Left lung (tissue), 10 donors: Measurements from ENCODE around the gene LRIG2. TPM values are rescaled to one million over a fixed set of nuclear protein-coding genes. Genes with fewer than 3 reads are reported as not detected.

Experiments
- ATAC-seq: fragments of 200-7000 bp; cut with Tn5 transposase; one replicate; pipeline ENCODE4 v1.9.1; 2020; ENCODE audit warnings: moderate library complexity
- DNase-seq, 4 donors: peaks; one replicate each; pipeline ENCODE4 v3.0.0-alpha.2; 2013 to 2020
- H3K27ac ChIP-seq, 2 donors: fragments of 200-600 bp; sonication (generic) in 1 of 2; one replicate each; pipeline versions ENCODE4 v1.5.0 to v1.8.0; 2020 to 2021
- H3K27me3 ChIP-seq, 2 donors: fragments of 200-600 bp; sonication (generic) in 1 of 2; one replicate each; pipeline versions ENCODE4 v1.5.0 to v1.8.0; 2020 to 2021
- H3K36me3 ChIP-seq, 2 donors: fragments of 200-600 bp; sonication (generic) in 1 of 2; one replicate each; pipeline versions ENCODE4 v1.5.0 to v1.8.0; 2020 to 2021
- H3K4me1 ChIP-seq, 2 donors: fragments of 200-600 bp; one replicate each; pipeline ENCODE4 v1.8.0; 2021
- H3K4me3 ChIP-seq, 2 donors: fragments of 200-600 bp; sonication (generic) in 1 of 2; one replicate each; pipeline versions ENCODE4 v1.5.0 to v1.8.0; 2020 to 2021; ENCODE audit warnings: mild to moderate bottlenecking in 1 of 2
- H3K9me3 ChIP-seq, 2 donors: fragments of 200-600 bp; sonication (generic) in 1 of 2; one replicate each; pipeline versions ENCODE4 v1.5.0 to v1.8.0; 2020 to 2021
- intact Hi-C, 2 donors: fragments of 100-400 bp; cut with DNase I; formaldehyde crosslinking; loops; one replicate each; pipeline versions ENCODE4 v1.11.2 to v1.14.2; 2022
- polyA plus RNA-seq, 6 donors: library from polyadenylated mRNA; unstranded; fragments of 120-200 nt; gene quantifications; one replicate each; pipeline ENCODE4 v1.2.1, GENCODE V29; 2013; ENCODE audit not compliant: insufficient read length in 6 of 6
- total RNA-seq, 2 donors: library from RNA; stranded (reverse); fragmentation: NEBNext Ultra II Directional; extraction: Animal tissue kit (Norgen Biotek cat#: 25700); gene quantifications; one replicate each; pipeline ENCODE4 v1.2.1, GENCODE V29; 2021
- TF ChIP-seq, protein P1 (sequence below), 2 donors: fragments of 200-600 bp; sonication (generic) in 1 of 2; IDR thresholded peaks; one replicate each; pipeline versions ENCODE4 v1.5.0 to v1.8.0; 2021; ENCODE audit warnings: antibody characterized with exemption in 2 of 2
- donor health status: DM: no; HTN: yes; CAD: no.
- donor health status: DM: no; HTN: no; CAD: no.

Gene LRIG2
- total and polyA plus RNA-seq, 8 donors, result 10.9 to 23.4 (median 19.1) TPM

- H3K27me3 ChIP-seq, result no peaks in the 10 kb centered on the region
- TF ChIP-seq, protein P1, sequence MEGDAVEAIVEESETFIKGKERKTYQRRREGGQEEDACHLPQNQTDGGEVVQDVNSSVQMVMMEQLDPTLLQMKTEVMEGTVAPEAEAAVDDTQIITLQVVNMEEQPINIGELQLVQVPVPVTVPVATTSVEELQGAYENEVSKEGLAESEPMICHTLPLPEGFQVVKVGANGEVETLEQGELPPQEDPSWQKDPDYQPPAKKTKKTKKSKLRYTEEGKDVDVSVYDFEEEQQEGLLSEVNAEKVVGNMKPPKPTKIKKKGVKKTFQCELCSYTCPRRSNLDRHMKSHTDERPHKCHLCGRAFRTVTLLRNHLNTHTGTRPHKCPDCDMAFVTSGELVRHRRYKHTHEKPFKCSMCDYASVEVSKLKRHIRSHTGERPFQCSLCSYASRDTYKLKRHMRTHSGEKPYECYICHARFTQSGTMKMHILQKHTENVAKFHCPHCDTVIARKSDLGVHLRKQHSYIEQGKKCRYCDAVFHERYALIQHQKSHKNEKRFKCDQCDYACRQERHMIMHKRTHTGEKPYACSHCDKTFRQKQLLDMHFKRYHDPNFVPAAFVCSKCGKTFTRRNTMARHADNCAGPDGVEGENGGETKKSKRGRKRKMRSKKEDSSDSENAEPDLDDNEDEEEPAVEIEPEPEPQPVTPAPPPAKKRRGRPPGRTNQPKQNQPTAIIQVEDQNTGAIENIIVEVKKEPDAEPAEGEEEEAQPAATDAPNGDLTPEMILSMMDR (IDR thresholded peaks at IDR 0.05), result no peak
- H3K4me3 ChIP-seq, result no peak overlapping the region
- no peaks in the 10 kb centered on the region for H3K9me3 ChIP-seq
- H3K36me3 ChIP-seq, result peaks cover 0 to 98% of the 10 kb centered on the region in 2 donors
- ATAC-seq, result peak; percentile 54
- intact Hi-C loops, result no loop called here
- peak in 1 of 4 donors; percentile 4 for DNase-seq
- H3K4me1 ChIP-seq, result no peaks in the 10 kb centered on the region
- H3K27ac ChIP-seq, result no peak overlapping the region
These were observed 37.0 kb downstream of the LRIG2 start for GRCh38 chr1:113109908-113110554.

DNA sequence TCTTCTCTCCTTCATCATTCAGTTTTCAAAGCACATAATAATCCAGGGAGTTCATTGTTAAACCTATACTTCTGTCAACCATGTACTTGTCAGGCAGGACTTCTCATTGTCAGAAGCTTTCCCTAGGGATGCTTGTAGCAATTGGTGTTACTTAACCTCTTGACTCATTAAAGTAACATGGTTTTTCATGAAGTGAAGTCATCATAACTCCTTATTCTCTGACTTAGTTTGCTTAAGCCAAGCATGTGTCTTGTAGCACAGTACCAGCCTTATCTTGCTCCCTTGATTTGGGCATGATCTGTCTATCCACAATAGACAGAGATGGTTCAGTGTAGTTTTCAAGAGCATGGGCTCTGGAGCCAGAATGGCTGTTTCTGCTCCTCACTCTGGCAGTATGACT, 45.3 kb downstream of the LRIG2 start:
- no peak overlapping the region for H3K27ac ChIP-seq
- intact Hi-C loops, result no loop called here
- no peak overlapping the region for H3K4me3 ChIP-seq
- no peaks in the 10 kb centered on the region for H3K9me3 ChIP-seq
- peaks cover 0 to 99% of the 10 kb centered on the region in 2 donors for H3K36me3 ChIP-seq
- no peaks in the 10 kb centered on the region for H3K4me1 ChIP-seq
- DNase-seq (no peak), ATAC-seq (no peak)
- TF ChIP-seq, protein P1 (IDR thresholded peaks at IDR 0.05), result no peak
- H3K27me3 ChIP-seq, result no peaks in the 10 kb centered on the region

DNA sequence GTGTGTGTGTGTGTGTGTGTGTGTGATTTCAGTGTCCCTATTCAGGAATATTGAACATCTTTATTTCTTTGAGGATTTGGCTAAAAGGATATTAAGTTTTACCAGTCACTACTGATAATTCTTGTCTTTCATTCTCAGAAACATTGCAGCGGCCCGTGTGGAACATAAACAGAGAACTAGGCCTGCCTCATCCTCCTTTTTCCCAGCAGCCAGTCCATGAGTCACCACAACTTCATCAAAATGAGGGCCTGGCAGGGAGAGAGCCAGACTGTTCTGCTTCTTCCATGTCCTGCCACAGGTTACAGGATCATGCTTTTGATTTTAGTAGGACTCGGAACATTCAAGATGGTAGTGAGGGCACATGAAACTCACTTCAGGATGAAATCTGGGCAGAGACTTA, 50.7 kb downstream of the LRIG2 start:
- H3K36me3 ChIP-seq, result peaks cover 0 to 88% of the 10 kb centered on the region in 2 donors
- H3K27me3 ChIP-seq, result no peaks in the 10 kb centered on the region
- TF ChIP-seq, protein P1 (IDR thresholded peaks at IDR 0.05), result no peak
- intact Hi-C loops, result no loop called here
- H3K9me3 ChIP-seq, result no peaks in the 10 kb centered on the region
- H3K27ac ChIP-seq, result no peak overlapping the region
- H3K4me1 ChIP-seq, result no peaks in the 10 kb centered on the region
- ATAC-seq, result no peak
- DNase-seq, result no peak
- H3K4me3 ChIP-seq, result no peak overlapping the region

- Histone ChIP-seq H3K27me3 (no peaks in the 10 kb centered on the region), H3K27ac (no peak overlapping the region), H3K36me3 (peaks cover 0 to 82% of the 10 kb centered on the region in 2 donors), H3K9me3 (no peaks in the 10 kb centered on the region), H3K4me1 (no peaks in the 10 kb centered on the region), H3K4me3 (no peak overlapping the region)
- ATAC-seq, result no peak
- TF ChIP-seq, protein P1 (IDR thresholded peaks at IDR 0.05), result no peak
- DNase-seq, result no peak
- intact Hi-C loops, result no loop called here
These were observed 51.4 kb downstream of the LRIG2 start for GRCh38 chr1:113124366-113124765.

GRCh38 chr1:113125517-113125916, 52.5 kb downstream of the LRIG2 start:
- peaks cover 0 to 70% of the 10 kb centered on the region in 2 donors for H3K36me3 ChIP-seq
- DNase-seq (no peak), ATAC-seq (no peak)
- H3K27me3 ChIP-seq, result no peaks in the 10 kb centered on the region
- intact Hi-C loops, result no loop called here
- no peak overlapping the region for H3K4me3 ChIP-seq
- no peaks in the 10 kb centered on the region for H3K9me3 ChIP-seq
- H3K27ac ChIP-seq, result no peak overlapping the region
- TF ChIP-seq, protein P1 (IDR thresholded peaks at IDR 0.05), result no peak
- H3K4me1 ChIP-seq, result no peaks in the 10 kb centered on the region
